ENCODE measurements around the gene PLEKHA3. TPM values are rescaled to one million over a fixed set of nuclear protein-coding genes. Genes with fewer than 3 reads are reported as not detected.

Gene PLEKHA3
- total RNA-seq, 3 donors from 2014 or later: 9.8 to 15.2 (median 12.0) TPM

DNA sequence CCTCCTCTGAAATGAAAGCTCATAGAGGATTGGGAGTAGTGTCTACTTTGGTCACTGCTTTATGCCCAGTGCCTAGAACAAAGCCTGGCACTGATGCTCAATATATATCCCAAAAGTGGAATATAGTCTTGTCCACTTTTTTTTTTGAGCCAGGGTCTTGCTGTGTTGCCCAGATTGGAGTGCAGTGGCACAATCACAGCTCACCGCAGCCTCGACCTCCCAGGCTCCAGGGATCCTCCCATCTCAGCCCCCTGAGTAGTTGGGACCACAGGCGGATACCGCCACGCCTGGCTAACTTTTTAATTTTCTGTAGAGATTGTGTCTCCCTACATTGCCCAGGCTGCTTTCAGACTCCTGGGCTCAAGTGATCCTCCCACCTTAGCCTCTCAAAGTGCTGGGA is 5.7 kb upstream of the PLEKHA3 start:
- H3K4me3 ChIP-seq: no peak overlapping the region
- no peaks in the 10 kb centered on the region for H3K4me1 ChIP-seq
- no peaks in the 10 kb centered on the region for H3K27me3 ChIP-seq
- intact Hi-C loops (cut with DNase I; ENCODE audit: low total_unique reads): no loop called here
- no peaks in the 10 kb centered on the region for H3K36me3 ChIP-seq
- no peak for DNase-seq (ENCODE audit: low spot score in 2 of 2)
- no peaks in the 10 kb centered on the region for H3K9me3 ChIP-seq
- H3K27ac ChIP-seq: no peak overlapping the region
- TF ChIP-seq POLR2A (IDR thresholded peaks at IDR 0.05) (no peak), POLR2AphosphoS5 (IDR thresholded peaks at IDR 0.05) (no peak)
- TF ChIP-seq, protein P1, sequence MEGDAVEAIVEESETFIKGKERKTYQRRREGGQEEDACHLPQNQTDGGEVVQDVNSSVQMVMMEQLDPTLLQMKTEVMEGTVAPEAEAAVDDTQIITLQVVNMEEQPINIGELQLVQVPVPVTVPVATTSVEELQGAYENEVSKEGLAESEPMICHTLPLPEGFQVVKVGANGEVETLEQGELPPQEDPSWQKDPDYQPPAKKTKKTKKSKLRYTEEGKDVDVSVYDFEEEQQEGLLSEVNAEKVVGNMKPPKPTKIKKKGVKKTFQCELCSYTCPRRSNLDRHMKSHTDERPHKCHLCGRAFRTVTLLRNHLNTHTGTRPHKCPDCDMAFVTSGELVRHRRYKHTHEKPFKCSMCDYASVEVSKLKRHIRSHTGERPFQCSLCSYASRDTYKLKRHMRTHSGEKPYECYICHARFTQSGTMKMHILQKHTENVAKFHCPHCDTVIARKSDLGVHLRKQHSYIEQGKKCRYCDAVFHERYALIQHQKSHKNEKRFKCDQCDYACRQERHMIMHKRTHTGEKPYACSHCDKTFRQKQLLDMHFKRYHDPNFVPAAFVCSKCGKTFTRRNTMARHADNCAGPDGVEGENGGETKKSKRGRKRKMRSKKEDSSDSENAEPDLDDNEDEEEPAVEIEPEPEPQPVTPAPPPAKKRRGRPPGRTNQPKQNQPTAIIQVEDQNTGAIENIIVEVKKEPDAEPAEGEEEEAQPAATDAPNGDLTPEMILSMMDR (IDR thresholded peaks at IDR 0.05): no peak

DNA sequence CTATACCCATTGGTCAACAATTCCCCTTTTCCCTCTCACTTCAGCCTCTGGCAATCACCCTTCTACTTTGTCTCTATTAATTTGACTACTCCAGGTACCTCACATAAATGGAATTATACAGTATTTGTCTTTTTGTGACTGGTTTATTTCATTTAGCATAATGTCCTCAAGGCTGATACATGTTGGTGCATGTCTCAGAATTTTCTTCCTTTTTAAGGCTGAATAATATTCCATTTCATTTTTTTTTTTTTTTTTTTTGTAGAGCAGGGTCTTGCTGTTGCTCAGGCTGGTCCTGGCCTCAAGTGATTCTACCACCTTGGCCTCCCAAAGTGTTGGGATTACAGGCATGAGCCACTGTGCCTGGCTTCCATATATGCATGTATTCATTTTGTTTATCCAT is 3.8 kb upstream of the PLEKHA3 start:
- H3K4me1 ChIP-seq: no peaks in the 10 kb centered on the region
- TF ChIP-seq POLR2AphosphoS5 (IDR thresholded peaks at IDR 0.05) (no peak), POLR2A (IDR thresholded peaks at IDR 0.05) (no peak)
- TF ChIP-seq, protein P1 (IDR thresholded peaks at IDR 0.05): no peak
- DNase-seq (ENCODE audit: low spot score in 2 of 2): no peak
- H3K27ac ChIP-seq: no peak overlapping the region
- H3K27me3 ChIP-seq: no peaks in the 10 kb centered on the region
- no peaks in the 10 kb centered on the region for H3K36me3 ChIP-seq
- intact Hi-C loops (cut with DNase I; ENCODE audit: low total_unique reads): no loop called here
- no peaks in the 10 kb centered on the region for H3K9me3 ChIP-seq
- H3K4me3 ChIP-seq: no peak overlapping the region

DNA sequence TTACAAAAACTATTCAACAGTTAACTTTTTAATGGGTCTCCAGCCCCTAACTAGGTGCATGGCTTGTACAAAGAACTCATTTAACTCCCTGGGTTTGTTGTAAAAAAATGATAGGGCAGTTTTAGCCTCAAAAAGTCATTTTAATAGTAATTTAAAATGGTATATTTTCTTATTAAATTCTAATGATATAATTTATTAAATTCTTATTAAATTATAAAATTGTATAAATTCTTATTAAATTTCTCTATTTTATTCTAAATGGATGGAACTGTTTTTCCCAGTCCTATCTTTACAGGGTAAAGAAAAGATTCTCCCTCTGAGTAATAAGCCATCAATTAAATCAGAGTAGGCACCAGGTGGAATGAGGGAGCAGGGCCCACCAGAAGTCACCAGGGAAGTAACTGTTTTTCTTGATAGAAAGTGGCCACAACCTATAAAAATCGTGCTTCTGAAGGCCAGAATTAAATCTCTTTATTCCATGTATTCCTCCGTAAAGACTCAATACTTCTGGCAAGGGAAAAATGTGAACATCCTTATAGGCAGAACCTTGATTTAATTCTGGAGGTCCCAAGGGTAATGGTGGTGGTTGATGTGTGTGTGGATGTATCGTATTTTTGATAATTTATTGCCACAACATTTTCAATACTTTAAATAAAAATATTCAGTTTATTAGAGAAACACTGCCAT is 2.7 kb upstream of the PLEKHA3 start:
- Histone ChIP-seq H3K4me1 (peaks cover 0 to 6% of the 10 kb centered on the region in 2 donors), H3K9me3 (no peaks in the 10 kb centered on the region), H3K27ac (peak overlapping the region in 1 of 2 donors; percentile 95), H3K36me3 (no peaks in the 10 kb centered on the region), H3K27me3 (no peaks in the 10 kb centered on the region), H3K4me3 (peak overlapping the region; percentile 51 to 92 (median 84))
- intact Hi-C loops (cut with DNase I; ENCODE audit: low total_unique reads): no loop called here
- TF ChIP-seq, protein P1 (IDR thresholded peaks at IDR 0.05): no peak
- no peak for TF ChIP-seq POLR2A (IDR thresholded peaks at IDR 0.05)
- TF ChIP-seq POLR2AphosphoS5 (IDR thresholded peaks at IDR 0.05): no peak
- no peak for DNase-seq (ENCODE audit: low spot score in 2 of 2)

GRCh38 chr2:178478130-178478438 is 2.2 kb upstream of the PLEKHA3 start:
- peak overlapping the region; percentile 51 to 92 (median 84) for H3K4me3 ChIP-seq
- H3K9me3 ChIP-seq: no peaks in the 10 kb centered on the region
- DNase-seq (ENCODE audit: low spot score in 2 of 2): no peak
- no peaks in the 10 kb centered on the region for H3K27me3 ChIP-seq
- peaks cover 0 to 9% of the 10 kb centered on the region in 2 donors for H3K4me1 ChIP-seq
- H3K27ac ChIP-seq: peak overlapping the region; percentile 93 to 95
- TF ChIP-seq POLR2AphosphoS5 (IDR thresholded peaks at IDR 0.05) (no peak), POLR2A (IDR thresholded peaks at IDR 0.05) (no peak)
- TF ChIP-seq, protein P1 (IDR thresholded peaks at IDR 0.05): no peak
- no peaks in the 10 kb centered on the region for H3K36me3 ChIP-seq
- intact Hi-C loops (cut with DNase I; ENCODE audit: low total_unique reads): no loop called here

GRCh38 chr2:178478439-178479274 is 1.6 kb upstream of the PLEKHA3 start, which contains the start of gene FKBP7:
TSS of gene FKBP7 (minus strand) at chr2:178478600. CDS start at chr2:178478499, 101 bp downstream.
- intact Hi-C loops (cut with DNase I; ENCODE audit: low total_unique reads): no loop called here
- Histone ChIP-seq H3K4me3 (peak within 1 kb of the TSS; percentile 51 to 92 (median 84)), H3K27ac (peak within 1 kb of the TSS; percentile 93 to 95), H3K27me3 (no peaks in the 10 kb centered on the region), H3K4me1 (peaks cover 0 to 9% of the 10 kb centered on the region in 2 donors), H3K36me3 (no peaks in the 10 kb centered on the region), H3K9me3 (no peaks in the 10 kb centered on the region)
- peak; percentile 80 to 83 for DNase-seq (ENCODE audit: low spot score in 2 of 2)
- TF ChIP-seq POLR2A (IDR thresholded peaks at IDR 0.05) (peak; percentile 65), POLR2AphosphoS5 (IDR thresholded peaks at IDR 0.05) (peak; percentile 69 to 82 (median 81))
- TF ChIP-seq, protein P1 (IDR thresholded peaks at IDR 0.05): peak; percentile 7 to 61 (median 31)
